Measurements from ENCODE around the gene EDNRA.

Gene EDNRA

DNA sequence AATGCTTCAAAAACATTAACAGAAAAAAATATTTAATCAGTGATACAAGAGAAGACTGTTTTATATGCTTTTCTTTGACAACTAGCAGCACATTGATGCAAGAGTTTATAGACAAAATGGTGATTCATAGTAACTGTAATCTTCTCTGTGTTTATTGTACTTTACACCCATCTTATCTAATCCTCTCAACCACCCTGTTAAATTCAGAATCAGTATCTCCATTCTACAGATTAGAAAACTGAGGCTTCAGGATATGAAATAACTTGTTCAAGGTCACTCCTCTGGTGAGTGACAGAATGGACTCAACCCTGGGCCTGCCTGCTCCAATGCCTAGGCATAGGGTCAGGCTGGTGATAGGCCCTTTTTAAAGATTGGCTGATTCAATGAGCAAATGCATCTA, 110.2 kb downstream of the EDNRA start:
- DNase-seq: no peak

DNA sequence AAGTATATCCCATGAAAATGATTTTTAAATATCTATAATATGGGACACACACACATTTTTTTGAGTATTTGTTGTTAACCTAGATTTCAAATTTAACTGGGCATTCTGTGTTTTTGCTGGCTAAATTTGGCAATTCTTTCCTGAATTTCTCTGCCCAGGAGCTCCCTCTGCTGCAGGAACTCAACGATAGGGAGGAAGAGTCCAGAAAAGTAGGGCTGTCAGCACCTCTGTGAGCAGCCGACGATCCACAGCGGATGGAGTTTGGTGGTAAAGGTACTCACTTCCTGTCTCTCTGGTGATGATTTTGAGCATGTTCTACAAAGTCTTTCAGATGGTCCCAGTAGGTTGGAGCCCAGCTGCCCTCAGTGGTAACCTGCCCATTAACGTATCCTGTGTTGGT, 113.2 kb downstream of the EDNRA start:
- DNase-seq: no peak
